ENCODE data around the gene QSOX2. TPM values are rescaled to one million over a fixed set of nuclear protein-coding genes. Genes with fewer than 3 reads are reported as not detected.
"Not testable (repeated sequence)": the region's sequence is repeated elsewhere in the genome, so short reads cannot be mapped to it uniquely, and the experiment has no call there.

The QSOX2 gene
- total RNA-seq, 4 donors from 2014 or later, result 10.2 to 15.8 (median 12.1) TPM

GRCh38 chr9:136237486-136238341, 7.9 kb downstream of the QSOX2 start:
- no peak overlapping the region for H3K27ac ChIP-seq
- peaks cover 23% of the 10 kb centered on the region for H3K36me3 ChIP-seq
- no peak for DNase-seq (ENCODE audit: low spot score in 2 of 2)
- TF ChIP-seq POLR2A (IDR thresholded peaks at IDR 0.05) (no peak), POLR2AphosphoS5 (IDR thresholded peaks at IDR 0.05) (no peak)
- TF ChIP-seq, protein P1, sequence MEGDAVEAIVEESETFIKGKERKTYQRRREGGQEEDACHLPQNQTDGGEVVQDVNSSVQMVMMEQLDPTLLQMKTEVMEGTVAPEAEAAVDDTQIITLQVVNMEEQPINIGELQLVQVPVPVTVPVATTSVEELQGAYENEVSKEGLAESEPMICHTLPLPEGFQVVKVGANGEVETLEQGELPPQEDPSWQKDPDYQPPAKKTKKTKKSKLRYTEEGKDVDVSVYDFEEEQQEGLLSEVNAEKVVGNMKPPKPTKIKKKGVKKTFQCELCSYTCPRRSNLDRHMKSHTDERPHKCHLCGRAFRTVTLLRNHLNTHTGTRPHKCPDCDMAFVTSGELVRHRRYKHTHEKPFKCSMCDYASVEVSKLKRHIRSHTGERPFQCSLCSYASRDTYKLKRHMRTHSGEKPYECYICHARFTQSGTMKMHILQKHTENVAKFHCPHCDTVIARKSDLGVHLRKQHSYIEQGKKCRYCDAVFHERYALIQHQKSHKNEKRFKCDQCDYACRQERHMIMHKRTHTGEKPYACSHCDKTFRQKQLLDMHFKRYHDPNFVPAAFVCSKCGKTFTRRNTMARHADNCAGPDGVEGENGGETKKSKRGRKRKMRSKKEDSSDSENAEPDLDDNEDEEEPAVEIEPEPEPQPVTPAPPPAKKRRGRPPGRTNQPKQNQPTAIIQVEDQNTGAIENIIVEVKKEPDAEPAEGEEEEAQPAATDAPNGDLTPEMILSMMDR (IDR thresholded peaks at IDR 0.05), result no peak
- no peaks in the 10 kb centered on the region for H3K9me3 ChIP-seq
- H3K4me3 ChIP-seq, result no peak overlapping the region
- WGBS, result 75% methylated on average over 29 of the region's 32 CpGs
- peaks cover 21% of the 10 kb centered on the region for H3K4me1 ChIP-seq
- H3K27me3 ChIP-seq, result no peaks in the 10 kb centered on the region

DNA sequence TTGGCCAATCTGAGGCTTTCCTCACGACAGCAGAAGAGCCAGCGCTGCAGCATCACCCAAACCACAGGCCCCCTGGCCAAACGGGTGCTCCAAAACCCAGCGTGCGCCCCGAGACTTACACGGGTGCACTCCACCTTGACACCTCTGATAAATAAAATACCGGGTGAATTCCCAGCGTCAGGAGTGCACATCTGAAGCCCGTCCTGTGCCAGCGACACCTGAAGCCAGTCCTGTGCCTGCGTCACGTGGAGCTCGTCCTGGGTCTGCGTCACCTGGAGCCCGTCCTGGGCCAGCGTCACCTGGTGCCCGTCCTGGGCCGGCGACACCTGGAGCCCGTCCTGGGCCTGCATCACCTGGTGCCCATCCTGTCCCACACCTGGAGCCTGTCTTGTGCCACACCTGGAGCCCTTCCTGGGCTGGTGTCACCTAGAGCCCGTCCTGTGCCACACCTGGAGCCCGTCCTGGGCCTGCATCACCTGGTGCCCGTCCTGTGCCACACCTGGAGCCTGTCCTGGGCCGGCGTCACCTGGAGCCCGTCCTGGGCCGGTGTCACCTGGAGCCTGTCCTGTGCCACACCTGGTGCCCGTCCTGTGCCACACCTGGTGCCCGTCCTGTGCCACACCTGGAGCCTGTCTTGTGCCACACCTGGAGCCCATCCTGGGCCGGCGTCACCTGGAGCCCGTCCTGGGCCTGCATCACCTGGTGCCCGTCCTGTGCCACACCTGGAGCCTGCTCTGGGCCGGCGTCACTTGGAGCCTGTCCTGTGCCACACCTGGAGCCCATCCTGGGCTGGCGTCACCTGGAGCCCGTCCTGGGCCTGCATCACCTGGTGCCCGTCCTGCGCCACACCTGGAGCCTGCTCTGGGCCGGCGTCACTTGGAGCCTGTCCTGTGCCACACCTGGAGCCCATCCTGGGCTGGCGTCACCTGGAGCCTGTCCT, 8.9 kb downstream of the QSOX2 start:
- peaks cover 23% of the 10 kb centered on the region for H3K36me3 ChIP-seq
- H3K4me3 ChIP-seq; H3K27me3 ChIP-seq; H3K27ac ChIP-seq; H3K9me3 ChIP-seq; DNase-seq (ENCODE audit: low spot score in 2 of 2): not testable (repeated sequence)
- peaks cover 15% of the 10 kb centered on the region for H3K4me1 ChIP-seq
- WGBS, result 92% methylated on average over 14 of the region's 43 CpGs

GRCh38 chr9:136235709-136236455, 9.7 kb downstream of the QSOX2 start:
- no peak for TF ChIP-seq POLR2A (IDR thresholded peaks at IDR 0.05)
- peaks cover 23% of the 10 kb centered on the region for H3K36me3 ChIP-seq
- no peaks in the 10 kb centered on the region for H3K9me3 ChIP-seq

DNA sequence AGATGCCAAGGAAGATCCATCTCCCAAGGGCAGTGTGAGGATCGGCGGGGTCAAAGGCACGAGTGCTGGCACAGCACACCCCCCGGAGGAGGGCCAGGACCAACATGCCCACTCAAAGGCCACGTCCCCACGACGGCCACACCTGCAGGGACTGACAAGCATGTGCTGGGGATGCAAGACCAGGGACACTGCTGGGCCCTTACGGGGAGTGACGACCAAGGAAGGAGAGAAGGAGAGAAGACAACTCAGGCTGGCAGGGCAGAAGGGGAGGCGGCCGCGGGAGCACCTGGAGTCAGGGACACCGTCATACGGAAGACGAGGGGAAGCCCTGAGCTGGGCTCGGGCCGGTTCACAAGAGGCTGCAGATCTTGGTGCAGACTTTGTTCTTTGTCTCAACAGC, 10.4 kb downstream of the QSOX2 start:
- no peaks in the 10 kb centered on the region for H3K27me3 ChIP-seq
- 94% methylated on average over 17 of the region's 17 CpGs for WGBS
- no peak overlapping the region for H3K27ac ChIP-seq
- TF ChIP-seq, protein P1 (IDR thresholded peaks at IDR 0.05), result no peak
- TF ChIP-seq POLR2A (IDR thresholded peaks at IDR 0.05), result no peak
- TF ChIP-seq EP300 (IDR thresholded peaks at IDR 0.05), result no peak
- no peak for TF ChIP-seq POLR2AphosphoS5 (IDR thresholded peaks at IDR 0.05)
- H3K36me3 ChIP-seq, result peaks cover 23% of the 10 kb centered on the region
- no peak for DNase-seq (ENCODE audit: low spot score in 2 of 2)
- H3K4me3 ChIP-seq, result no peak overlapping the region
- H3K4me1 ChIP-seq, result peaks cover 15% of the 10 kb centered on the region
- H3K9me3 ChIP-seq, result no peaks in the 10 kb centered on the region

More at GRCh38 chr9:136235709-136236455, 9.7 kb downstream of the QSOX2 start:
- DNase-seq (ENCODE audit: low spot score in 2 of 2), result no peak
- Histone ChIP-seq H3K4me3 (no peak overlapping the region), H3K4me1 (peaks cover 15% of the 10 kb centered on the region), H3K27me3 (no peaks in the 10 kb centered on the region), H3K27ac (no peak overlapping the region)
- WGBS, result 91% methylated on average over 16 of the region's 27 CpGs

DNA sequence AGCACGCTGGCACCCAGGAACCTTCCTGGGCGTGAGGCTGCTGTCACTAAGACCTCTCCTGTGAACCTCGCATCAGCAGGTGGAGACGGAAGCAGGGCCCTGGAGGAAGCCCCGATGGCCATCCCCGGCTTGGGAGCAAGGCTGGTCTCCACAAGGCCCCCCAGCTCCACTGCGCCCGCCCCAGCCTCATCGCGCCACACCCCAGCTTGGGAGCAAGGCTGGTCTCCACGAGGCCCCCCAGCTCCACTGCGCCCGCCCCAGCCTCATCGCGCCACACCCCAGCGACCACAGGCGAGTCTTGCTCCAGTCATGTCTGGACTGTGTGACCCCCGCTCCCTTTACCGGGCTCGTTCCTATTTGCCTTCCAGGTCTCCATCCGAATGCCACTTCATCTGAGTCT, 11.0 kb downstream of the QSOX2 start:
- H3K27ac ChIP-seq, result no peak overlapping the region
- H3K4me1 ChIP-seq, result peaks cover 10% of the 10 kb centered on the region
- H3K36me3 ChIP-seq, result peaks cover 23% of the 10 kb centered on the region
- TF ChIP-seq POLR2A (IDR thresholded peaks at IDR 0.05) (no peak), EP300 (IDR thresholded peaks at IDR 0.05) (no peak), POLR2AphosphoS5 (IDR thresholded peaks at IDR 0.05) (no peak)
- TF ChIP-seq, protein P1 (IDR thresholded peaks at IDR 0.05), result no peak
- 92% methylated on average over 21 of the region's 21 CpGs for WGBS
- no peak for DNase-seq (ENCODE audit: low spot score in 2 of 2)
- H3K9me3 ChIP-seq, result no peaks in the 10 kb centered on the region
- H3K4me3 ChIP-seq, result no peak overlapping the region
- no peaks in the 10 kb centered on the region for H3K27me3 ChIP-seq

All from suprapubic skin (tissue), 4 donors.